Left kidney (tissue), 8 donors: ENCODE measurements around the gene RAPGEF3. TPM values are rescaled to one million over a fixed set of nuclear protein-coding genes. Genes with fewer than 3 reads are reported as not detected.

Experiments used
- DNase-seq: peaks from one replicate; pipeline ENCODE4 v3.0.0-alpha.2; 2013
- long read RNA-seq, 8 donors: transcript quantifications; one replicate each; lab custom pipeline, GENCODE V29; 2026
- polyA plus RNA-seq: library from polyadenylated mRNA; unstranded; fragments of 120-200 nt; gene quantifications from one replicate; pipeline ENCODE4 v1.2.1, GENCODE V29; 2013; ENCODE audit not compliant: insufficient read length

Gene RAPGEF3, protein sequence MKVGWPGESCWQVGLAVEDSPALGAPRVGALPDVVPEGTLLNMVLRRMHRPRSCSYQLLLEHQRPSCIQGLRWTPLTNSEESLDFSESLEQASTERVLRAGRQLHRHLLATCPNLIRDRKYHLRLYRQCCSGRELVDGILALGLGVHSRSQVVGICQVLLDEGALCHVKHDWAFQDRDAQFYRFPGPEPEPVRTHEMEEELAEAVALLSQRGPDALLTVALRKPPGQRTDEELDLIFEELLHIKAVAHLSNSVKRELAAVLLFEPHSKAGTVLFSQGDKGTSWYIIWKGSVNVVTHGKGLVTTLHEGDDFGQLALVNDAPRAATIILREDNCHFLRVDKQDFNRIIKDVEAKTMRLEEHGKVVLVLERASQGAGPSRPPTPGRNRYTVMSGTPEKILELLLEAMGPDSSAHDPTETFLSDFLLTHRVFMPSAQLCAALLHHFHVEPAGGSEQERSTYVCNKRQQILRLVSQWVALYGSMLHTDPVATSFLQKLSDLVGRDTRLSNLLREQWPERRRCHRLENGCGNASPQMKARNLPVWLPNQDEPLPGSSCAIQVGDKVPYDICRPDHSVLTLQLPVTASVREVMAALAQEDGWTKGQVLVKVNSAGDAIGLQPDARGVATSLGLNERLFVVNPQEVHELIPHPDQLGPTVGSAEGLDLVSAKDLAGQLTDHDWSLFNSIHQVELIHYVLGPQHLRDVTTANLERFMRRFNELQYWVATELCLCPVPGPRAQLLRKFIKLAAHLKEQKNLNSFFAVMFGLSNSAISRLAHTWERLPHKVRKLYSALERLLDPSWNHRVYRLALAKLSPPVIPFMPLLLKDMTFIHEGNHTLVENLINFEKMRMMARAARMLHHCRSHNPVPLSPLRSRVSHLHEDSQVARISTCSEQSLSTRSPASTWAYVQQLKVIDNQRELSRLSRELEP
- 61.2 TPM for polyA plus RNA-seq
- long read RNA-seq, donor 1, full-length matches to known transcripts = 10 of 109 reads
- long read RNA-seq, donor 1, partial matches to known transcripts = 99 of 109 reads
- long read RNA-seq, donor 1, other reads (novel, unspliced or antisense) = 0 of 109 reads
- long read RNA-seq, donor 2, full-length matches to known transcripts = 6 of 90 reads
- long read RNA-seq, donor 2, partial matches to known transcripts = 49 of 90 reads
- long read RNA-seq, donor 2, other reads (novel, unspliced or antisense) = 35 of 90 reads
- long read RNA-seq, donor 3, full-length matches to known transcripts = 3 of 35 reads
- long read RNA-seq, donor 3, partial matches to known transcripts = 10 of 35 reads
- long read RNA-seq, donor 3, other reads (novel, unspliced or antisense) = 22 of 35 reads
- long read RNA-seq, donor 4 = 0 reads
- long read RNA-seq, donor 5, full-length matches to known transcripts = 3 of 134 reads
- long read RNA-seq, donor 5, partial matches to known transcripts = 125 of 134 reads
- long read RNA-seq, donor 5, other reads (novel, unspliced or antisense) = 6 of 134 reads
- long read RNA-seq, donor 6, partial matches to known transcripts = 40 of 48 reads
- long read RNA-seq, donor 6, other reads (novel, unspliced or antisense) = 5 of 48 reads
- long read RNA-seq, donor 7, full-length matches to known transcripts = 6 of 50 reads
- long read RNA-seq, donor 7, partial matches to known transcripts = 44 of 50 reads
- long read RNA-seq, donor 7, other reads (novel, unspliced or antisense) = 0 of 50 reads
- long read RNA-seq, donor 8, full-length matches to known transcripts = 6 of 6 reads
- long read RNA-seq, donor 8, partial matches to known transcripts = 0 of 6 reads
- long read RNA-seq, donor 8, other reads (novel, unspliced or antisense) = 0 of 6 reads

DNA sequence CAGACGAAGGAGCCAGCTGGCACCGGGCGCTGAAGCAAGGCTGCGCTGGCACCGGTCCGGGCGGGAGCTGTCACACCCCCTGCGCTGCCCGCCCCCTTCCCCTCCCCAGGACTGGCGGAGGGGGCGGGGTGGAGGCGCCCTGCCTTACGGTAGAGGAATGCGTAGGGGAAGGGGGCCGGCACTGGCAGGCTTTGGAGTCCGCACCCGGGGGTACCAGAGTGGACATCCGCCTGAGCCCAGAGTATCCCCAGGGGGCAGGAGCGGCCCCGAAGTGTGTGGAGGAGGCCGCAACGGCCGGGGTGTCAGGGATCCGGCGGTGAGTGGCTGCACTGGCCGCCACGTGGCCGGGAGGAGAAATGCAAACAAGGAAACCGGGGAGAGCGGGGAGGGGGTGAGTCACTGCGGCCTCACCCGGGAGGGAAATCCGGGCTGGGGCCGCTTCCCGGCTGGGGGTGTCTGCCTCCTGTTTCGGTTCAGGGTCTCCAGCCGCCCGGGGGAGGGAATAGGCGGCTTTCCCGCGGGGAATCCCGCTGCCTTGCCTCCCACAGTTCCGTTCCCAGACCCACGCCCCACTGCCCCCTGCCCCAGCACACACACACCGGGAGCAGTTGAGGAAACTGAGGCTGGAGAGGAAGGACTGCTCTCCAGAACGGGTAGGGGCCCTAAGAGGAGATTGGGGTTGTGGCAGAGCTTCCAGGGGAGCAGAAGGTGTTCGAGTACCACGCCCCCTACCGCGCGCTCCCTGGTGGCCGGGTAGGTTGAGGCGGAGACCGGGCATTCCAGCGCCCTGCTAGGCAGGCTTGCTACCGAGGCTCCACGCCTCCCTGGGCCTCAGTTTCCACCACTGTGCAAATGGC is at the start of gene RAPGEF3:
RAPGEF3 (minus strand) TSS at position 47 of the 857 bp plus-strand sequence. CDS start 324 bp downstream, outside the sequence.
- DNase-seq = peak; percentile 73

DNA sequence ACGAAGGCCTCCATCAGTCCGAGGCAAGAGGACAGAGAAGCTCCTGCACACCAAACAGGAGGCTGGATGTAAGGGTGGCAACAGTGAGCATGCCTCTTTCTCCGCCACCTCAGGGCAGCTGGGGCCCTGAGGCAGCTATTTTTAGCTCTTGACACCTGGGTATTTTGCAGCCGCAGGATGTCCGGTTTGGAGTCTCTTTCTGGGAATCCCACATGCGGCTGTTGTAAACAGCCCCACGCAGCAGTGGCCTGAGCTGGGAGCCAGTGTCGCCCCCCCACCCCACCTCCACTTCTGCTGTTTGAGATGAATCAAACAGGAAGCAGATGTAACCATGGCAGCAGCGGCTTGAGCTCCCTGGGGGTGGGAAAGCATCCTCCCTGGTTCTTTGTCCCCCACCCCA is 49.4 kb upstream of the RAPGEF3 start:
- DNase-seq = no peak

DNA sequence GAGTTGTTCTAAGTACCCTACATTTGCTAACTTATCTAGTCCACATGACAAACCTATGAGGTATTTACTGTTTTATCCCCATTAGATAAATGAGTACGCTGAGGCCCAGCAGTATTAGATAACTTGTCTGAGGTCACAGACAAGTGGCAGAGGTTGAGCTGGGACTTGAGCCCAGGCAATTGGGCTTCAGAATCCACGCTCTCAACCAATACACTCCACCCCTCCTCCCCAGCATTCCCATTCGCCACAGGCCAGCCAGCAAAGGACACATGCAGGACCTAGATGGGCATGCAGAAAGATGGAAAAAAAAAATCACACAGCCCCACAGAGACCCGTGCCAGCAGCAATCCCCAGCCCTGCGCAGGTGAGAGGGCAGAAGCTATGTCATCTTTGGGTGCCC is 48.7 kb upstream of the RAPGEF3 start:
- DNase-seq = no peak

DNA sequence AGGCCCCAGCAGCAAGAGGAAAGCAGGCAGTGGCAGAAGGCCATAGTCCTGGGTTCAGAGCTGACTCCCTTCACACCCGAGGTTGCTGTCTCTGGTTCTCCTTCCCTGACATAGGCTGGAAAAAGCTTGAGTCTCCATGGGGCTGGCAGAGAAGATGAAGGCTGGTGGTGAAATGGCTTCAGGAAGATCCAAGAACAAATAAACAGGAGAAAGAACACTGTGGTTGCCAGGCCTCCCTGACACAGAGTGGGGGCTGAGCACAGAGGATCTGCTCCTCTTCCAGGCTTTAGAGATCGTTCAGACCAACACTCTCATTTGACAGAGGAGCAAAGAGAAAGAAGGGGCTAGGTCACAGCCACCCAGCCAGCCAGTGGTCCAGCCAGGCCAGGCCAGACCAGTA is 46.7 kb upstream of the RAPGEF3 start:
- DNase-seq = no peak

DNA sequence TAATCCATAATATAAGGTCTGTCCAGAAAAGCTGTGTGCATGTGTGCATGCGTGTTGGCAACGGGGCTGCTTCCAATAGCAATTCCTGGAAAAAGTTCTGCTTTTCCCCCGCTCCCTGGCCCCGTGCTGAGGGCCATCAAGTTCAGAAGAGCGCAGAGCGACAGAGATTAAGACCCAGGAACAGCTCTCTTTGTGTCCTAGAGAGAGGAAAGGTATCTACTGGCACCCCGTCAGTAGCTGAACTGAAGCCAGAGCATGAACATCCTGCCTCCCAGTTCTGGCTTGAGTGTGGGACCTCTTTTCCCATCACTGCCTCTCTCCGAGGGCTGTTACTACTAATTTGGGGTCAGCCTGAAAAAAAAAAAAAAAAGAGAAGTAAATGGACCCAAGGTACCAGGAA is 45.5 kb upstream of the RAPGEF3 start:
- DNase-seq = no peak

DNA sequence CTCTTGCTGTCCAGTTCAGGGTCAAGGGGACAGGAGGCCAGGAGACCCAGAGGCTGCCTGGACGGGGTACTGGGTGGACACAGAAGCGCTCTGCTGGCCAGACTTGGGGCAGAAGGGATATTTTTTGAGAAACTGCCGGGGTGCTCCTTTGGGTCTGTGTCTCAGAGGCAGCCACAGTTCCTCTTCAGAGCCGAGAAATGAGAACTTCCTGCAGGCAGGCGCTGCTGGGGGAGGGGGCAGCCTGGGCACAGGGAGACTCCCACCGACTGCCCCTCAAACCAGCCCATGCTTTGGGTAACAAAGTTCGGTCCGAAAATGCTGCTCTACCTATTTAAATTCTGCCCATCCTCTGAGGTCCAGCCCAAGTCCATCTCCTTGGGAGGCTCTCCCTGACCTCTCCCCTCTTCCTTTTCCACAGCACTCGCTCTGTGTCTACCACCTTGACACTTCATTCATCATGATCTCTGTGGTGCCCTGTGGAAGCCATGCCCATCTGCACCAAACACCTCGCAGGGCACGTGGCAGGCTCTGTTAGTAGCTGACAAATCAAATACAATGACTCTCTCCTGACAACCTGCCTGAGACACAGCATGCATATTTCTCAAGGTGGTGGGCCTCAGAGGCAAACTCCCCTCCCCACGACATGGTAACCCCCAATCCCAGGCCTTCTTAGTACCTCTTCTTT is 44.7 kb upstream of the RAPGEF3 start:
- DNase-seq = no peak

DNA sequence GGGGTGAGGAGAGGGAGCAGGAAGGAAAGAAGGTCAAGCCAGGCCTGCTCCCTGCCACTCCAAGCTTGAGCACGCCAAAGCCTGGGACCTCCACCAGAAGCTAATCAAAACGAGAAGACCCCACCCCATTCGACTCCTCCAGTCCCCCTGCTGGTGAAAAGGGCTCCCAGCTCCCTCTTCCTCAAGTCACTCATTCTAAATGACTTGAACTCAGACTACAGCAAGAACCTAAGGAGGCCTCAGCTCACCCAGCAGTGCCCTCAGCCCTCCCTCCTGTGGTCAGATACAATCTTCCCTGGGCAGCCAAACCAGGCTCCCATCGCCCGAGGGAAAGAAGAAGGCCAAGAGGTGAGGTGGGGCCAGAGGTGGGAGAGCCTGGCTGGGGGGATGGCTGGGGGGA is 43.6 kb upstream of the RAPGEF3 start:
- DNase-seq = no peak

DNA sequence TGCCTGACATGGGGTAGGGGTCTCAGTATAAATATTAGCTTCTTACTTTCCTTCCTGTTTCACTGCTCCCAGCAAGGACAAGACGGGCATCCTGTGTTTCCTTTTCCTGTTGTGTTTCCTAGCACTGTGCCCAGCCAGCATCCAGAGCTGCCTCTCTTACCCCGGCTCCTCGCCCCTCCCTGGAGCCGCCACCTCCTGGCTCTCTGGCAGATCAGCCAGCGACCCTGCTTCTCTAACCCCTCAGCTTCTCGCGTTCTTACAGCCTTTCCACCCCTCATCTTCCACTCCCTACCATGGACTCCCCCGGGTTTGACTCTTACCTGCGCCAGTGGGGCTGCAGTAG is 43.2 kb upstream of the RAPGEF3 start:
- DNase-seq = no peak

DNA sequence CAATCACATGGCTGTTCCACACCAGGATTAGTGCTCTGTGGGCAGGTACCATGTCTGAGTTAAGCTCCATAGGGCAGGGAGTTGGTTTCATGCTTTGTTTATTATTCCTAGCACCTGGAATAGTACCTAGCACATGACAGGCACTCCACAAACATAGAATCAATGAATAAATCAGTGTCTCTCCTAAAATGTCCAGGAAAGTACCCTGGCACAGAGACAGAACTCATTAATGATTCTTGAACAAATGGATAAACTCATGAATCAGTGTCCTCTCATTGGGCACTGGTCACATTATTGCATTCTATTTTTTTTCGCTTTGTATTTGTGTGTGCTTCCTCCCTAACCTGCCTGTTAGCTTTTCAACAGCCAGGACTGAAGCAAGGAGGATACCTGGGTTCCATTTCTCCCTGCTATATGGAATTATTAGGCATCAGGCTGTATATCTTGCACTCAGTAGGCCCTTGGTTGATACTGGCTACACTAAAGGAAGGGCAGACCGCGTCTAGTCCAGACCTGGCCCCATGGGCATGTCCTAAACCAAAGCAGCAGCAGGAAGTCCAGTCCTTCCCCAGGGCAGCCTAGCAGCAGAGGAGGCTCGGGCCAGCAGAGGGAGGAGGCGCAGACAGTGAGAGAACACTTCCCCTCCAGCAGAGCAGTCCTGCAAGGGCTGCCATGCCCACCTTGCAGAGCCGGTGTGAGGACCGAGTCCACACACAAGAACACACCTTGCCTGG is 42.7 kb upstream of the RAPGEF3 start:
- DNase-seq = no peak

DNA sequence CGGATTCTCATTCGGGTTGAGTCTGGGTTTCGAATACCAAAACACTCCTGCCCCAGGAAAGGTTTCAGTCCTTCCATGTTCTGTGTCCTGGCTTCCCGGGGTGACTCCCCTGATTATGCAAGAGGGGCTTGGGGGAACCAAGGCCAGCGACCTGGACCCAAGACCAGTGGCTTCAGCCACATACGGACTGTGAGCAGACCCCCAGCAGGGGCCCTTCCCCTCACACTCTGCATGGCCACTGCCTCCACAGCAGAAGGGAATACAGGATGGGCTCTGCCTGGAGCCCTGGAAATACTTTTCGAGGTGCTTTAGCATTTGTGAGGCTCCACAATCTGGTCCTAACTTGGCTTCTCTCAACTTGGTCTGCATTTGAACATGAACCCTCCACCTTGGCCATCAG is 41.9 kb upstream of the RAPGEF3 start:
- no peak for DNase-seq

DNA sequence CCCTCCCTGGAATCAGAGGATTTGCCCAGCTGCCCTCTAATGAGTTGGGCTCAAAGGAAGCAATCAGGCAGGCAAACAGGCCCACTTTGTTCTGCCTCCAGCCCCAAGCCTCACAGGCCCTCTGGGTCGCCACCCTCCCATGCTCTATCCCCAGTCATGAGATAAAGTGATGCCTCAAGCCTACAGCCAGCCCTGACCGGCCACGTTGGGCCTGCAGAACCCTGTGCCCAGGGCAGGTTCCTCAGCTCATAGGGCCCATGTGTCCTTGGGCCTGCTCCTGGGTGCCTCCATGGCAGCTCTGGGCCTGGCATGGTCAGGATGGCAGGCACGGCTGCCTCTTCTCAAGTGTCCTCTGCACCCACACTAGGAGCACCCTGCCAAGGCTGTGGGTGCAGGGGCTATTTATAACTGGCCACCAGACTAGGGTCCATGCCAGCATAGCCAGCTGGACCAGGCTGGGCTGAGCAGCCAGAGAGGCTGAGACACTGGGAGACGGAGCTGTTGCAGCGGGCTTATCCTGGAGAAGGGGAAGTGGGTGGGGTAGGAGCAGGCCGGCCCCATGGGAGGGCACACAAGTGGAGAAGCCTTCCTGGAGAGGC is 40.8 kb upstream of the RAPGEF3 start:
- DNase-seq = no peak

DNA sequence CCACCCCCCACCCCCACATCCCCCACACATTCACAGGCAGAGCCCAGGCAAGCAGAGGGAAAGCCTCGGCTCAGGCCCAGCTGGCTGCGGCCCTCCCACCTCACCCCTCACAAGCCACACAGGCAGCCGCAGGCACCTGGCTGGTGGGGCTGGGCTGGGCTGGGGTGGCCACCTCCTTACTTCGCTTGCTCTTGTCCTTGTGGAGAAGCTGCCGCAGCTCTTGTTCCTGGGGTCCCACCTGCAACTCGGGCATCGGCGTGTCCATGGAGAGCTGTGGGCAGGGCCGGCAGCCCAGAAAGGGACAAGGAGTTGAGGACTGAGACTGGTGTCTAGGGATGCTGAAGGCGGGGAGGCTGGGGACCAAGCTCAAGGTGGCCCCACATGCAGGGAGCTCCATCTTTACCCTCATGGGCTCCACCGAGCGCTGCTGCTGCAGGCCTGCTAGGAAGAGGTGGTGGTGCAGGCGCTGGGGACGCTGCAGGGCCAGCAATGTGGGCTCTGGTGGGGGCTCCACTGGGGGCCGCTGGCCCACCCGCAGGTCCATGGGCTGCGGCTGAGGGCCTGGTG is 39.8 kb upstream of the RAPGEF3 start:
- no peak for DNase-seq

DNA sequence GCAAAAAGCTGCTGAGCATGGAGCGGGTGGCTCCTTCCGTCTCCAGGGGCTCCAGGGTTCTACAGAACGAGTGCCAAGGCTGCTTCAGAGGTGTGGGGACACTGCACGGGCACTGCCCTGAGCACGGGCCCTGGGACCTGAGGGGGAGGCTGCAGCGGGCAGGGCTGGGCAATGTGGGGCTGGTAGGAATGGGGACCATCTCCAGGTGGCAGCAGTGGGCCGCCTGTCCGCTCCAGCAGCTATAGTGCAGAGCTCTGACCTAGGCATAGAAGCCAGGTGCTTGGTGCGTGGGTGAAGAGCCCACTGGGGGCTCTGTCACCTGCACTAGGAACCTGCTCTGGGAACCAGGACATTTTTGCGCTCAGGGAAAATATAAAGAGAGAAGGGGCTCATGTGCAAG is 38.8 kb upstream of the RAPGEF3 start:
- no peak for DNase-seq

DNA sequence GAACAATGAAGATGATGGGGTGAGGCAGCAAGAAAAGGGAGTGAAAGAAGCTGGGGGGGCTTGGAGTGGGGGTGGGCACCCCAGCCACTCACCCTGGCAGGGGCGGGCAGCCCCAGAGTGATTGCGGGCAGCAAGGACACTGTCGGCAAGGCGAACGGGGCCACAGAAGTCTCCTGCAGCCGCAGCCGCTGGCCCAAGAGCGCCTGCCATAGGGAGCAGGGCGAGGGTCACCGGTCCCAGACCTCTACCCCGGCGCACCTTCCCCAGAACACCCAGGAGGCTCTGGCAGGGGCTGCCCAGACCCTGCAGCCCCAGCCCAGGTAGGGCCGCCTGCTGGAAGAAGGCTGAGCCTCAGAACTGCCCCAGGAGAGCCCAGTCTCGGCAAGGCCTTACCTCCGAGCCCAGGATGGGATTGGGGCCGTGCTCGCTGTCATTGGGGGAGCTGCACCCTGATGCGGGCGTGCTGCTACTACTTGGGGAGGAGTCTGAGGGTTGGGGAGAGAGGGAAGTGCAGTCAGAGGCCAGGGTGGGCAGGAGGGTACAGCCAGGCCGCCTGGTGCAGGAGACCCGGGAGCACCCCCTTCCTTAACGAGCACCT is 37.2 kb upstream of the RAPGEF3 start:
- DNase-seq = no peak

DNA sequence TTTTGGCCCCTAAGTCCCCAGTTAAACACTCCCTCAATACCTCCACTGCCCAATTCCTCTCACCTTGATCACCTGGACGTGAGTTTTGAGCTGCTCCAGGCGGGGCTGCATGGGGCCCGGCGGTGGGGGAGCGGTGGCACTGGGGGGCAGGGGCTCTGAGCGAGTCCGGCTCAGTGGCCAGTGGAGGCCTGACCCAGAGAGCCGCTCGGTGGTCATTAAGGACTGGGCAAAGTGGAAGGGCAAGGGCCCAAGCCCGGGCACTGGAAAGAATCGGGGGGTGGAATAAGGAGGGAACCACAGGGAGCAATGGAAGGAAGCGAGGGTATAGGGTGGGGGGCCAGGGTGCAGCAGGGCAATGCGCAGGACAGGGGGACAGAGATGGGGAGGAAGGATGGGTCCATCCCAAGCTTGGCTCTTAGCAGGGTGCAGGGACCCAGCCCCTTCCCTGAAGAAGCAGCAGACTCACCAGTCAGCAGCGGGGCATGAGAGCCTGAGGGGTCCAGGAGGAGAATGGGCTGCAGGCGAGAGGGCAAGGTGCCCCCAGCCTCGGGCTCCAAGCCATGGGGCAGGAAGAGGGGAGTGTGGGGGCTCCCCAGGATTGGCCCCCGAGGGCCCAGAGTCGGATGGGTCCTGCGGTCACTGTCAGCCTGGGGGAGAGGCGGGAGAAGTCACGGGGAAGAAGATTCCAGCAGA is 36.6 kb upstream of the RAPGEF3 start:
- no peak for DNase-seq

DNA sequence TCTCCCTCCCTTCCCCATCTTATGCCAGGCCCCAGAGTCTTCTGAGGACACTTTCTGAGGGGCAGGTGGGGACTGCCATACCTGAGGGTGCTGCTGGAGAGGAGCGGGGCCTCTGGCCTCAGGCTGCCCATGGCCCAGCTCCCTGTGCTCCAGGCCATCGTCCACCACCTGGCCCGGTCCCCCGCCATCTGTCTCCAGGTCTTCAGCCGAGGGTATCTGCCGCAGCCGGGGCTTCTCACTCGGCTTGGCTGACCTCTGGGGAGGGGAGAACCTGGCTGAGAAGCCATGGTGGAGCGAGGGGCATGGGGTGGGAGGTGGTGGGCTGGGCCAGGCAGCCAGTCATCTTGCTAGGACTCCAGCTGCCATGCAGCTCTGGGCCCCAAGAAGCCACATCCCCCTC is 36.0 kb upstream of the RAPGEF3 start:
- DNase-seq = no peak
